ENCODE results near the gene EPS15.

DNA sequence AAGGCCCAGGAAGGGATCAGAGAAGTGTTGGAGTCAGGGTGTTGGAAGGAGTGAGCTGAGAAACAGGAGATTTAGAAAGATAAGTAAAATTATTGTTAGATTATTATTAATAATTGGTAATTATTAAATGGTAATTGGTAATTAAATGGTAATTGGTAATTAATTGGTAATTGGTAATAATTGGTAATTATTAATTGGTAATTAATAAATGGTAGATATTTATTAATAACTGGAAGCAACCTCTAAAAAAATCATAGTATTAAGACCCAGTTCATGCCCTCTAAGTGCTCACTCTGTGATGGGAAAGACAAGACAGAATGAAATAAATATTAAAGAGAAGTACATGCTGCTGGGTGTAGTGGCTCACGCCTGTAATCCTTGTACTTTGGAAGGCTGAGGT lies 13.8 kb upstream of the EPS15 start:
- TF ChIP-seq, protein P1, sequence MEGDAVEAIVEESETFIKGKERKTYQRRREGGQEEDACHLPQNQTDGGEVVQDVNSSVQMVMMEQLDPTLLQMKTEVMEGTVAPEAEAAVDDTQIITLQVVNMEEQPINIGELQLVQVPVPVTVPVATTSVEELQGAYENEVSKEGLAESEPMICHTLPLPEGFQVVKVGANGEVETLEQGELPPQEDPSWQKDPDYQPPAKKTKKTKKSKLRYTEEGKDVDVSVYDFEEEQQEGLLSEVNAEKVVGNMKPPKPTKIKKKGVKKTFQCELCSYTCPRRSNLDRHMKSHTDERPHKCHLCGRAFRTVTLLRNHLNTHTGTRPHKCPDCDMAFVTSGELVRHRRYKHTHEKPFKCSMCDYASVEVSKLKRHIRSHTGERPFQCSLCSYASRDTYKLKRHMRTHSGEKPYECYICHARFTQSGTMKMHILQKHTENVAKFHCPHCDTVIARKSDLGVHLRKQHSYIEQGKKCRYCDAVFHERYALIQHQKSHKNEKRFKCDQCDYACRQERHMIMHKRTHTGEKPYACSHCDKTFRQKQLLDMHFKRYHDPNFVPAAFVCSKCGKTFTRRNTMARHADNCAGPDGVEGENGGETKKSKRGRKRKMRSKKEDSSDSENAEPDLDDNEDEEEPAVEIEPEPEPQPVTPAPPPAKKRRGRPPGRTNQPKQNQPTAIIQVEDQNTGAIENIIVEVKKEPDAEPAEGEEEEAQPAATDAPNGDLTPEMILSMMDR (IDR thresholded peaks at IDR 0.05): no peak
- TF ChIP-seq, protein P2, sequence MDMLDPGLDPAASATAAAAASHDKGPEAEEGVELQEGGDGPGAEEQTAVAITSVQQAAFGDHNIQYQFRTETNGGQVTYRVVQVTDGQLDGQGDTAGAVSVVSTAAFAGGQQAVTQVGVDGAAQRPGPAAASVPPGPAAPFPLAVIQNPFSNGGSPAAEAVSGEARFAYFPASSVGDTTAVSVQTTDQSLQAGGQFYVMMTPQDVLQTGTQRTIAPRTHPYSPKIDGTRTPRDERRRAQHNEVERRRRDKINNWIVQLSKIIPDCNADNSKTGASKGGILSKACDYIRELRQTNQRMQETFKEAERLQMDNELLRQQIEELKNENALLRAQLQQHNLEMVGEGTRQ (CRISPR knock-in tag; IDR thresholded peaks at IDR 0.05): no peak
- TF ChIP-seq ATF1 (CRISPR knock-in tag; IDR thresholded peaks at IDR 0.05): no peak
